MM.1S (cell line): ENCODE results near the gene THRA.

Source experiments
- DNase-seq: peaks from one replicate; pipeline ENCODE4 v3.0.0-alpha.2; 2015
- H2AFZ ChIP-seq: fragments of 300-600 bp; sonication (generic); 2 replicates; pipeline ENCODE4 v1.6.0; 2016; ENCODE audit warnings: antibody characterized with exemption, low read length
- H3F3A ChIP-seq: fragments of 300-600 bp; sonication (generic); 2 replicates; pipeline ENCODE4 v1.6.1; 2016; ENCODE audit warnings: mild to moderate bottlenecking, antibody characterized with exemption, low read length, moderate library complexity, mixed read lengths; ENCODE audit not compliant: insufficient read depth
- H3K27ac ChIP-seq: fragments of 300-600 bp; sonication (generic); 2 replicates; pipeline ENCODE4 v1.5.1; 2016; ENCODE audit warnings: mild to moderate bottlenecking, low read length
- H3K27me3 ChIP-seq: fragments of 300-600 bp; sonication (generic); replicated peaks from 2 replicates; pipeline ENCODE4 v1.6.0; 2016; ENCODE audit warnings: low read length; ENCODE audit not compliant: insufficient read depth
- H3K36me3 ChIP-seq: fragments of 300-600 bp; sonication (generic); replicated peaks from 2 replicates; pipeline ENCODE4 v1.6.1; 2016; ENCODE audit warnings: mild to moderate bottlenecking, low read length, mixed read lengths; ENCODE audit not compliant: insufficient read depth
- H3K4me1 ChIP-seq: fragments of 300-600 bp; sonication (generic); 2 replicates; pipeline ENCODE4 v1.6.1; 2016; ENCODE audit warnings: low read length, mixed read lengths
- H3K4me2 ChIP-seq: fragments of 300-600 bp; sonication (generic); 2 replicates; pipeline ENCODE4 v1.6.0; 2016; ENCODE audit warnings: low read depth, low read length
- H3K4me3 ChIP-seq: fragments of 300-600 bp; sonication (generic); 2 replicates; pipeline ENCODE4 v1.5.1; 2016; ENCODE audit warnings: low read length, mixed read lengths
- H3K79me2 ChIP-seq: fragments of 300-600 bp; sonication (generic); 2 replicates; pipeline ENCODE4 v1.6.1; 2016; ENCODE audit warnings: mixed run types, low read length, mixed read lengths
- H3K9ac ChIP-seq: fragments of 300-600 bp; sonication (generic); 2 replicates; pipeline ENCODE4 v1.6.1; 2016; ENCODE audit warnings: low read length, mixed read lengths
- H3K9me2 ChIP-seq: fragments of 300-600 bp; sonication (generic); replicated peaks from 2 replicates; pipeline ENCODE4 v1.6.1; 2016; ENCODE audit warnings: mild to moderate bottlenecking, low read length, mixed read lengths; ENCODE audit not compliant: insufficient read depth
- H3K9me3 ChIP-seq: fragments of 300-600 bp; sonication (generic); replicated peaks from 2 replicates; pipeline ENCODE4 v1.6.1; 2016; ENCODE audit warnings: mild to moderate bottlenecking, low read length, mixed read lengths; ENCODE audit not compliant: insufficient read depth
- H4K20me1 ChIP-seq: fragments of 300-600 bp; sonication (generic); 2 replicates; pipeline ENCODE4 v1.6.1; 2016; ENCODE audit warnings: mild to moderate bottlenecking, low read length, moderate library complexity, mixed read lengths; ENCODE audit not compliant: insufficient read depth
- CTCF ChIP-seq: fragments of 300-600 bp; sonication (generic); IDR thresholded peaks from 2 replicates; pipeline ENCODE4 v1.5.1; 2016; ENCODE audit warnings: antibody characterized with exemption, low read length, mixed read lengths
- EZH2 ChIP-seq: fragments of 300-600 bp; sonication (generic); optimal IDR thresholded peaks from 2 replicates; pipeline ENCODE3; 2017; ENCODE audit warnings: low read depth, mild to moderate bottlenecking, antibody characterized with exemption, low read length, mixed read lengths
- EZH2phosphoT487 ChIP-seq: fragments of 300-600 bp; sonication (generic); IDR thresholded peaks from 2 replicates; pipeline ENCODE4 v1.6.1; 2018; ENCODE audit warnings: antibody characterized with exemption, low read length

The THRA gene

GRCh38 chr17:40015998-40016985, 46.5 kb upstream of the THRA start:
- Histone ChIP-seq H3K79me2 (no peaks in the 10 kb centered on the region), H3K9me3 (no peaks in the 10 kb centered on the region), H3K27me3 (no peaks in the 10 kb centered on the region), H3K9ac (no peak overlapping the region), H3K36me3 (no peaks in the 10 kb centered on the region), H3K4me1 (no peaks in the 10 kb centered on the region), H3K9me2 (no peaks in the 10 kb centered on the region), H3F3A (no peaks in the 10 kb centered on the region), H3K4me2 (no peak overlapping the region), H3K27ac (no peak overlapping the region), H4K20me1 (no peaks in the 10 kb centered on the region), H2AFZ (no peak overlapping the region), H3K4me3 (no peak overlapping the region)
- TF ChIP-seq EZH2phosphoT487 (no peak), EZH2 (no peak), CTCF (no peak)
- DNase-seq = no peak

GRCh38 chr17:40017422-40018080, 45.2 kb upstream of the THRA start:
- H2AFZ ChIP-seq = no peak overlapping the region
- no peak overlapping the region for H3K4me3 ChIP-seq
- no peaks in the 10 kb centered on the region for H3K27me3 ChIP-seq
- no peaks in the 10 kb centered on the region for H3K36me3 ChIP-seq
- no peak overlapping the region for H3K27ac ChIP-seq
- H3K9me3 ChIP-seq = no peaks in the 10 kb centered on the region
- H3K4me1 ChIP-seq = no peaks in the 10 kb centered on the region
- TF ChIP-seq CTCF (no peak), EZH2 (no peak), EZH2phosphoT487 (no peak)
- no peaks in the 10 kb centered on the region for H3F3A ChIP-seq
- no peak for DNase-seq
- no peaks in the 10 kb centered on the region for H3K9me2 ChIP-seq
- no peak overlapping the region for H3K4me2 ChIP-seq
- no peaks in the 10 kb centered on the region for H4K20me1 ChIP-seq
- no peaks in the 10 kb centered on the region for H3K79me2 ChIP-seq
- no peak overlapping the region for H3K9ac ChIP-seq

GRCh38 chr17:40018211-40019121, 44.3 kb upstream of the THRA start:
- H2AFZ ChIP-seq = no peak overlapping the region
- no peaks in the 10 kb centered on the region for H3K4me1 ChIP-seq
- H3K36me3 ChIP-seq = no peaks in the 10 kb centered on the region
- H3F3A ChIP-seq = no peaks in the 10 kb centered on the region
- TF ChIP-seq CTCF = no peak
- TF ChIP-seq EZH2phosphoT487 = no peak
- TF ChIP-seq EZH2 = no peak
- no peak overlapping the region for H3K4me2 ChIP-seq
- H4K20me1 ChIP-seq = no peaks in the 10 kb centered on the region
- H3K9me3 ChIP-seq = no peaks in the 10 kb centered on the region
- H3K79me2 ChIP-seq = no peaks in the 10 kb centered on the region
- no peaks in the 10 kb centered on the region for H3K27me3 ChIP-seq
- no peaks in the 10 kb centered on the region for H3K9me2 ChIP-seq
- DNase-seq = no peak
- H3K27ac ChIP-seq = no peak overlapping the region
- H3K4me3 ChIP-seq = no peak overlapping the region
- H3K9ac ChIP-seq = no peak overlapping the region
